K562 (cell line): ENCODE data around the gene GPR4. TPM values are rescaled to one million over a fixed set of nuclear protein-coding genes. Genes with fewer than 3 reads are reported as not detected.
A peak's percentile ranks its signal among the peaks of the same experiment; 100 is the strongest.

Source experiments
- ATAC-seq: fragments of 200-7000 bp; cut with Tn5 transposase; 3 replicates; pipeline ENCODE4 v1.9.1; 2020; ENCODE audit warnings: moderate library complexity
- BruUV-seq: library from RNA; stranded (reverse); fragments of 400-500 nt; replicated peaks from 2 replicates; lab custom pipeline; 2021; lab: Mats Ljungman, UMichigan
- CTCF ChIA-PET: fragments of 300-600 bp; formaldehyde crosslinking; extraction: SDS; loops from one replicate; lab custom pipeline; 2021; ENCODE audit warnings: low intra/inter-chr PET ratio; lab: Yijun Ruan, JAX
- POLR2A ChIA-PET: fragments of 300-600, 350-650 bp; sonication (Branson Sonifier 250); formaldehyde crosslinking; extraction: SDS; loops from one replicate; lab custom pipeline; 2021; ENCODE audit warnings: antibody characterized with exemption, inconsistent platforms; lab: Yijun Ruan, JAX
- DNase-seq, 4 experiments: peaks; one replicate each; pipeline versions ENCODE4 v3.0.0 to v3.0.0-alpha.2; 2011 to 2018; ENCODE audit warnings: low spot score in 3 of 4, mixed read lengths in 3 of 4; ENCODE audit errors: extremely low read depth in 1 of 4
- FAIRE-seq: peaks from 2 replicates; lab custom pipeline; 2011; peaks lifted over from hg19 to GRCh38; lab: Jason Lieb, UNC
- H2AFZ ChIP-seq: 2 replicates; pipeline ENCODE4 v1.6.0; 2011; ENCODE audit warnings: low read depth, low read length, control low read depth, inconsistent platforms
- H3K27ac ChIP-seq: fragments of 200-600 bp; 3 replicates; pipeline ENCODE4 v1.8.0; 2011; ENCODE audit warnings: low read depth, mild to moderate bottlenecking, control low read depth, inconsistent platforms, low read length, moderate library complexity, mixed read lengths; ENCODE audit errors: extremely low read depth
- H3K27me3 ChIP-seq, 2 experiments: fragments of 300-600 bp in 1 of 2; 2 replicates in 1 of 2; 3 replicates in 1 of 2; pipeline versions ENCODE4 v1.6.0 to v1.8.0; 2011; ENCODE audit warnings: inconsistent platforms in 2 of 2, low read length in 2 of 2, mild to moderate bottlenecking in 1 of 2, mixed read lengths in 1 of 2, moderate library complexity in 1 of 2; ENCODE audit not compliant: control insufficient read depth in 2 of 2, insufficient read depth in 2 of 2
- H3K36me3 ChIP-seq: fragments of 300-600 bp; 3 replicates; pipeline ENCODE4 v1.8.0; 2011; ENCODE audit warnings: mild to moderate bottlenecking, low read length, inconsistent platforms; ENCODE audit not compliant: control insufficient read depth, insufficient read depth
- H3K4me1 ChIP-seq, 2 experiments: fragments of 200-600 bp in 1 of 2; replicated peaks in 1 of 2; 2 replicates in 1 of 2; 3 replicates in 1 of 2; pipeline versions ENCODE4 v1.5.1 to v1.8.0; 2011; ENCODE audit warnings: inconsistent platforms in 2 of 2, low read length in 2 of 2, mild to moderate bottlenecking in 1 of 2, mixed read lengths in 1 of 2, moderate library complexity in 1 of 2; ENCODE audit not compliant: control insufficient read depth in 2 of 2, insufficient read depth in 2 of 2
- H3K4me2 ChIP-seq: 2 replicates; pipeline ENCODE4 v1.6.1; 2011; ENCODE audit warnings: low read length, control low read depth, inconsistent platforms, mixed read lengths; ENCODE audit not compliant: insufficient read depth
- H3K4me3 ChIP-seq: fragments of 200-600 bp; sonication (generic), shearing (Covaris generic); 2 replicates; pipeline ENCODE4 v1.5.1; 2016; ENCODE audit warnings: control low read depth, inconsistent platforms
- H3K79me2 ChIP-seq: fragments of 200-600 bp; 3 replicates; pipeline ENCODE4 v1.8.0; 2011; ENCODE audit warnings: low read length, inconsistent platforms; ENCODE audit not compliant: control insufficient read depth, insufficient read depth
- H3K9ac ChIP-seq, 2 experiments: 2 replicates each; pipeline versions ENCODE4 v1.6.0 to v1.6.1; 2011; ENCODE audit warnings: low read depth in 2 of 2, low read length in 2 of 2, control low read depth in 1 of 2, inconsistent platforms in 1 of 2, mild to moderate bottlenecking in 1 of 2, mixed read lengths in 1 of 2; ENCODE audit not compliant: insufficient read depth in 1 of 2
- H3K9me1 ChIP-seq: one replicate; pipeline ENCODE4 v1.6.0; 2011; ENCODE audit warnings: inconsistent platforms, mild to moderate bottlenecking, low read length, moderate library complexity; ENCODE audit not compliant: control insufficient read depth, insufficient read depth
- H3K9me3 ChIP-seq: replicated peaks from 2 replicates; pipeline ENCODE4 v1.5.1; 2011; ENCODE audit warnings: low read depth, low read length, inconsistent platforms; ENCODE audit not compliant: control insufficient read depth, insufficient read depth
- H4K20me1 ChIP-seq: replicated peaks from 2 replicates; pipeline ENCODE4 v1.6.1; 2011; ENCODE audit warnings: low read length, inconsistent platforms, mixed read lengths; ENCODE audit not compliant: control insufficient read depth, insufficient read depth
- CBX1 ChIP-seq: sonication (generic); IDR thresholded peaks from 2 replicates; pipeline ENCODE4 v1.6.1; 2016; ENCODE audit warnings: antibody characterized with exemption, low read depth, mild to moderate bottlenecking
- E4F1 ChIP-seq: fragments of 250-450 bp; sonication (Bioruptor Pico); IDR thresholded peaks from 2 replicates; pipeline ENCODE4 v1.5.0; 2021; ENCODE audit warnings: mild to moderate bottlenecking, borderline replicate concordance
- KDM1A ChIP-seq, 2 experiments: fragments of 450-650 bp; IDR thresholded peaks; 2 replicates each; pipeline ENCODE4 v1.6.1; 2016; ENCODE audit warnings: mild to moderate bottlenecking in 2 of 2
- ZBTB43 ChIP-seq: sonication (generic); formaldehyde crosslinking; IDR thresholded peaks from 2 replicates; pipeline ENCODE4 v1.8.0; 2023; ENCODE audit warnings: mild to moderate bottlenecking, missing genetic modification reagents
- WGBS: fragments of 100-300 bp; shearing (Covaris generic); methylation state at CpG from one replicate; pipeline ENCODE4 v1.1.6; 2016; ENCODE audit warnings: low coverage, mixed read lengths; ENCODE audit not compliant: insufficient coverage; ENCODE audit errors: missing lambda C conversion rate; 5-methylcytosine and 5-hydroxymethylcytosine counted together
- in situ Hi-C: fragments of 300-500 bp; cut with MboI; formaldehyde crosslinking; loops from 4 replicates; pipeline ENCODE4 v1.15.0; 2018; ENCODE audit warnings: inconsistent platforms, mixed read lengths
- intact Hi-C: fragments of 100-400 bp; cut with micrococcal nuclease; formaldehyde crosslinking; loops from 2 replicates; pipeline ENCODE4 v1.14.2; 2022
- polyA plus RNA-seq, 8 experiments: library from polyadenylated mRNA; depleted of rRNA in 4 of 8; stranded (reverse) in 5 of 8; unstranded in 3 of 8; fragments of >200 nt; fragmentation: Nextera tagmentation in 2 of 8; fragmentation: Illumina TruSeq in 1 of 8; extraction: Ambion mirVana in 2 of 8; extraction: Trizol in 1 of 8; gene quantifications; 2 replicates each; pipeline versions ENCODE4 v1.2.1 to v1.2.3, GENCODE V29; 2011 to 2014; ENCODE audit warnings: inconsistent platforms in 1 of 8, missing spikeins in 1 of 8
- total RNA-seq, 7 experiments: library from RNA; depleted of rRNA in 6 of 7; stranded (reverse); fragments of >200 nt in 6 of 7; fragmentation: Illumina TruSeq in 2 of 7; extraction: Trizol in 2 of 7; gene quantifications; 2 replicates each; pipeline versions ENCODE4 v1.2.1 to v1.2.3, GENCODE V29; 2011 to 2021; ENCODE audit warnings: low replicate concordance in 1 of 7

Gene GPR4
- total and polyA plus RNA-seq, 9 of the 15 experiments (the other 6 are each of a cell fraction or from before 2014, with no cell fraction given), result 0.03 to 0.09 (median 0.04) TPM; not detected in 5

DNA sequence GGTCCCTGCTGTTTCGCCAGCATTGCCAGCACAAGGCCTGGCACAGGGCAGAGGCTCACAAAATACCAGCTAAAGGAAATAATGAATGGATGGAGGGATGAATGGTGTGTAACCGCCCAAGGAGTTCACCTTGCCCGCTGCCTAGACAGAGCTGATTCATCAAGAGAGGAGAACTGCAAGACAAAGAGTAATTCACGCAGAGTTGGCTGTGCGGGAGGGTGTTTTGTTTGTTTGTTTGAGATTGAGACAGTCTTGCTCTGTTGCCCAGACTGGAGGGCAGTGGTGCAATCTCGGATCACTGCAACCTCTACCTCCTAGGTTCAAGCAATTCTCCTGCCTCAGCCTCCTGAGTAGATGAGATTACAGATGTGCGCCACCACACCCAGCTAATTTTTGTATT is 20.4 kb downstream of the GPR4 start:
- peaks cover 55% of the 10 kb centered on the region for H3K79me2 ChIP-seq
- WGBS, result 74% methylated on average over 7 of the region's 7 CpGs
- no peak overlapping the region for H2AFZ ChIP-seq
- H3K4me3 ChIP-seq, result no peak overlapping the region
- BruUV-seq, result no TSS peak
- no peaks in the 10 kb centered on the region; the same call in 1 of the 2 replicates for H4K20me1 ChIP-seq
- H3K4me1 ChIP-seq, result peaks cover 21 to 34% of the 10 kb centered on the region in 2 experiments
- ATAC-seq (no peak), DNase-seq (no peak), FAIRE-seq (no peak)
- H3K4me2 ChIP-seq, result no peak overlapping the region
- H3K27me3 ChIP-seq, result no peaks in the 10 kb centered on the region
- no peaks in the 10 kb centered on the region for H3K9me3 ChIP-seq
- in situ Hi-C loops (no loop called here), intact Hi-C loops (no loop called here)
- H3K27ac ChIP-seq, result no peak overlapping the region
- H3K9ac ChIP-seq, result 0 out of 4 replicates have a peak overlapping the region, but pooled peaks of 1 of the 2 experiments have one; percentile 24
- H3K9me1 ChIP-seq, result no peaks in the 10 kb centered on the region
- CTCF ChIA-PET, result no interaction called here
- TF ChIP-seq ZBTB43 (CRISPR knock-in tag) (no peak), KDM1A (IDR thresholded peaks at IDR 0.05) (0 out of 4 replicates have a peak, but pooled peaks have one; percentile 8 to 12), E4F1 (no peak), CBX1 (no peak)
- TF ChIP-seq, all 486 proteins: peak for 1
- POLR2A ChIA-PET, result interaction anchor here (0.8 to 1.5 kb wide), 2 partner anchors 17 to 18 kb away, joined by 4 to 5 read pairs; no protein-coding TSS in a partner anchor
- H3K36me3 ChIP-seq, result peaks cover 13% of the 10 kb centered on the region; the same call in 2 of the 3 replicates
